8988T (cell line): ENCODE measurements around the gene GTF2H4.
"Not testable (repeated sequence)": the region's sequence is repeated elsewhere in the genome, so short reads cannot be mapped to it uniquely, and the experiment has no call there.

ENCODE experiments used
- DNase-seq: peaks from one replicate; pipeline ENCODE4 v3.0.0; 2011

Gene GTF2H4

GRCh38 chr6:30926644-30927043 is 18.6 kb downstream of the GTF2H4 start:
- no peak for DNase-seq

- not testable (repeated sequence) for DNase-seq
These were observed 19.1 kb downstream of the GTF2H4 start for GRCh38 chr6:30927080-30927479.

GRCh38 chr6:30928677-30929076 is 20.7 kb downstream of the GTF2H4 start:
- DNase-seq = no peak

- no peak for DNase-seq
These were observed 22.5 kb downstream of the GTF2H4 start for GRCh38 chr6:30930506-30930905.

GRCh38 chr6:30931272-30931671 is 23.3 kb downstream of the GTF2H4 start:
- DNase-seq = no peak

GRCh38 chr6:30931969-30932645 is 24.1 kb downstream of the GTF2H4 start, which contains the start of gene SFTA2:
Gene SFTA2 (minus strand): TSS chr6:30932170. CDS start chr6:30932096, 74 bp downstream.
- no peak for DNase-seq

GRCh38 chr6:30932665-30933365 is 24.8 kb downstream of the GTF2H4 start:
- DNase-seq = no peak

- no peak for DNase-seq
These were observed 27.0 kb downstream of the GTF2H4 start for GRCh38 chr6:30935018-30935417.

- DNase-seq = no peak
These were observed 29.3 kb downstream of the GTF2H4 start for GRCh38 chr6:30937265-30937664.

- DNase-seq = no peak
These were observed 30.7 kb downstream of the GTF2H4 start for GRCh38 chr6:30938730-30939129.

- no peak for DNase-seq
These were observed 31.5 kb downstream of the GTF2H4 start for GRCh38 chr6:30939473-30939872.

GRCh38 chr6:30940361-30940986 is 32.5 kb downstream of the GTF2H4 start, which contains the start of gene MUCL3:
Gene MUCL3 (plus strand): TSS chr6:30940973. CDS start chr6:30941000, 27 bp downstream.
- no peak for DNase-seq

GRCh38 chr6:30942338-30943060 is 34.5 kb downstream of the GTF2H4 start:
- DNase-seq = peak; percentile 85

- DNase-seq = no peak
These were observed 36.0 kb downstream of the GTF2H4 start for GRCh38 chr6:30944051-30944450.

GRCh38 chr6:30945281-30945680 is 37.3 kb downstream of the GTF2H4 start:
- DNase-seq = no peak

- no peak for DNase-seq
These were observed 39.2 kb downstream of the GTF2H4 start for GRCh38 chr6:30947231-30947630.

- no peak for DNase-seq
These were observed 40.8 kb downstream of the GTF2H4 start for GRCh38 chr6:30948811-30949210.

- DNase-seq = no peak
These were observed 44.0 kb downstream of the GTF2H4 start for GRCh38 chr6:30951907-30952469.

- no peak for DNase-seq
These were observed 46.8 kb downstream of the GTF2H4 start for GRCh38 chr6:30954631-30955366.

- no peak for DNase-seq
These were observed 47.5 kb downstream of the GTF2H4 start for GRCh38 chr6:30955367-30956042.

GRCh38 chr6:30957716-30958115 is 49.7 kb downstream of the GTF2H4 start:
- DNase-seq = no peak
